Globus pallidus (tissue), 1 donor: Measurements from ENCODE around the gene RSBN1L.

Source experiments
- DNase-seq: peaks from one replicate; pipeline ENCODE4 v3.0.0-alpha.2; 2015; ENCODE audit warnings: low spot score

The RSBN1L gene

GRCh38 chr7:77806425-77806824, 110.2 kb downstream of the RSBN1L start:
- no peak for DNase-seq

DNA sequence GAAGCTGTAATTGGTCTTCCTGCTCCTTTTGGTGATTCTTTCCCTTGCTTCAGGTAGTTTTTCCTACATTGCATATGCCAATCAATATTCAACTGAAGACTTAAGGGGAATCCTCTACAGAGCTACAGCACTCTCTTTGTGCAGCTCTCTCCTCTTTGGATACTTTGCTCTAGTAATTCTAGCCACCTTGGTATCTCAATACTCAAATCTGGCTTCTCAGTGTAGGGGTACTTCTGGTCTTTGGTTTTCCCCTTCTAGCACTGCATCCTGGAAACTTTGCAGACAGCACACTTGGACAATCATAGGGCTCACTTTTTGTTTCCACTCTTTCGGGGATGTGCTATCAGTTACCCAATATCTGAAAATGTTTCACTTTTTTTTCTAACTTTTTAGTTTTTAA, 112.3 kb downstream of the RSBN1L start:
- DNase-seq = no peak

DNA sequence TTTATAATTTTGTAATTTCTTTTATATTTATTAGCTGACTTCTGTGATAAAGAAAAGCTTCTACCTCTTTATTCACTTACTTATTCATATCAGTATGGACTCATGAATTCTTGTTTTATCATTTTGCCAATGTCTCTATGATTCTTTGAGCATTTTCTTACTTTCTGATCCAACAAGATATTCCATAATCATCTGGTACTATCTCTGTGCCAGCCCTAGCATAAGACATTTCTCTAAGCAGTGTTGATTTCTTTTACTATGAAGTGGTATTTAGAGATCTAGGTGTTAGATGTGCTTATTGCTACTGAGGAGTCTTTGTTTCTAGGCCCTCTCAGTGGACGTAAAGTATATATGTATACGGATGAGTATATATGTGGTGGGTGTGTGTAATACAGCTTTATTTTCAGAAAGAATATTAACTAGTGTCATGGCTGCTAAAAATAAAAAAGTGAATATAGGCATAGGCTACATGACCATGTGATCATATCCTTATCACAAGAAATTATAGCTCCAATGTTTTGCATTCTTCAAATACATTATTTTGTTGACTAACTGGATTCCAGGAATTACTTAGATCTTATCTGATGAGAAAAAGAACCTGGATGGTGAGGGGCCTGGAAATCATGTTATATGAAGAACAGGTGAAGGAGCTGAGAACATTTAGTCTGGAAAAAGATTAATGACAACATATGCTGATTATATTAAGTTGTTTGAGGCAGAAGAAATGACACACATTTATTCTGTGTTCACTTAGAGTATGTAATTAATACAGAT, 115.4 kb downstream of the RSBN1L start:
- no peak for DNase-seq

DNA sequence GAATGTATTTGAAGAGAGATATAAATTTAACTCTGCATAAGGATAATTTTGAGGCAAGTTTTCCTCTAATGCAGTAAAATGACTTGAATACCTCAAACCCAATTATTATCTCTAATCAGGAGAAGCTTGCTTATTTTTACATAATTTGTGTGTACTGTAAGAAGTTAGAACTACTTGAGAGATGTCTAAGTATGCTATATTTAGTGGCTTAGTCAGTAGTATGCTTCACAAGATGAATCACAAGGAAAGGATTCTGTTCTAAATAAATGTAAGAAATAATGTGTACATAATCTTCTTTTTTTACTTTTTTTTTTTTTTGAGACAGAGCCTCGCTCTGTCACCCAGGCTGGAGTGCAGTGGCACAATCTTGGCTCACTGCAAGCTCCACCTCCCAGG, 116.0 kb downstream of the RSBN1L start:
- no peak for DNase-seq

DNA sequence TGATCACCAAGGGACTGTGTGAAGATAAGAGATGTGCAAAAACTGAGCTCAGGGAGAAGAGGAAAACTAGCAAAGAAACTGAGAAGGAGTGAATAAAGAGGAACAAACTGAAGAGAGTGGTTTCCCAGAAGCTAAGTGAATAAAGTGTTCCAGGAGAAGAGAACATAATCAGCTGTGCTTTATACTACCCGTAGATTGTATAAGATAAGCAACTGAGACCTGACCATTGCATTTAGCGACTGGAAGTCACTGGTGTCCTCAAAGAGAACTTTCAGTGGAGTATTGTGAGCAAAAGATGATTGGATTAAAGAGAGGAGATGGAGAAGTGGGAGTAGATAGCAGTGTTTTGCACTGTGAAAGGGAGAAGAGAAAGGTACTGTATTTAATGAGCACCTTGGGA, 116.9 kb downstream of the RSBN1L start:
- no peak for DNase-seq

DNA sequence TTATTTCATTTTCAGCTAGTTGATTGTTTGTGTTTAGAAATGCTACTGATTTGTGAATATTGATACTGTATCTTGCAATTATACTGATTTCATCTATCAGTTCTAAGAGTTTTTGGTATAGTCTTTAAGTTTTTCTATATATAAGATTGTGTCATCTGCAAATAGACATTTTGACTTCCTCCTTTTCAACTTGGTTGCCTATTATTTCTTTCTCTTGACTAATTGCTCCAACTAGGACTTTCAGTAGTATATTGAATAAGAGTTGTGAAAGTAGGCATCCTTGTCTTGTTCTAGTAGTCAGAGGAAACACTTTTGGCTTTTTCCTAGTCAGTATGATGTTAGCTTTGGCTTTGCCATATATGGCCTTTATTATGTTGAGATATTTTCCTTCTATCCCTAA, 122.8 kb downstream of the RSBN1L start:
- DNase-seq = no peak

GRCh38 chr7:77820967-77821366, 124.7 kb downstream of the RSBN1L start:
- DNase-seq = no peak

- DNase-seq = no peak
Measured at GRCh38 chr7:77822269-77822668, 126.0 kb downstream of the RSBN1L start.

DNA sequence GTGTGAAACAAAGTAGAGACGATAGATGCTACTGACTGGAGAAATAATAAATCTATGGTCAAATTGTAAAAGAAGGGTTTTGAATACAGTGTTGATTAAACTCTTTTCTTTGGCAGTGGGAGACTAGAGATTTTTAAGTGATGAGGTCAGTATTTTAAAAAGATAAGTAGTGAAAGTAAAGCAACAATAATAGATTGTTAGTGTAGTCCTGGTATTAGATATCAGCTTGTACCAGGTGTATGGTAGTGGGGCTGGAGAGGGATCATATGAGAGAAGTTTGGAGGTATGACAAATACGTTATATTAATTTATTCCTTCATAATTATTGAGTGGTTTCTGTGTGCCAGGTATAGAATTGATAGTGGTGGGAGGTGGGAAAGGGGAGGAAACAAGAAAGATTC, 127.5 kb downstream of the RSBN1L start:
- DNase-seq = no peak

GRCh38 chr7:77824636-77825035, 128.4 kb downstream of the RSBN1L start:
- no peak for DNase-seq

DNA sequence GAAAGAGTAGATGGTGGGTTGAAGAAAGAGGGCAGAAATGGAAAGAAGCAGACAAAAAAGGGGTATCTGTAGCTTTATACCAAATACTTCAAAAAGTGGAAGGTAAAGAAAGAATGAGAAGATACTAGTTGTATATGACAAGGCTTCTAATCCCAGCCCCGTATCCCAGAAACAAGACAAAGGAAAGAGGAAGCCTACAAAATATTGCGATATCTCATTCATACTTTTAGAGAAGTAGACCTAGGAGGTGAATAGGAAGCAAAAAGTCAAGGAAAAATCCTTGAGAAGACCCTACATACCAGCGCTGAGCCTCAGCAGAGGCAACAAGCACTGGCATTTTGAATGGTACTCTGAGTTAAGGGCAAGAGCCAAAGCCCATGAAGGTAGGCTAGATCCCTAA, 128.9 kb downstream of the RSBN1L start:
- DNase-seq = no peak

- no peak for DNase-seq
Measured at GRCh38 chr7:77826300-77826699, 130.0 kb downstream of the RSBN1L start.

GRCh38 chr7:77827999-77828398, 131.7 kb downstream of the RSBN1L start:
- DNase-seq = no peak

- no peak for DNase-seq
Measured at GRCh38 chr7:77830649-77831355, 134.5 kb downstream of the RSBN1L start.

DNA sequence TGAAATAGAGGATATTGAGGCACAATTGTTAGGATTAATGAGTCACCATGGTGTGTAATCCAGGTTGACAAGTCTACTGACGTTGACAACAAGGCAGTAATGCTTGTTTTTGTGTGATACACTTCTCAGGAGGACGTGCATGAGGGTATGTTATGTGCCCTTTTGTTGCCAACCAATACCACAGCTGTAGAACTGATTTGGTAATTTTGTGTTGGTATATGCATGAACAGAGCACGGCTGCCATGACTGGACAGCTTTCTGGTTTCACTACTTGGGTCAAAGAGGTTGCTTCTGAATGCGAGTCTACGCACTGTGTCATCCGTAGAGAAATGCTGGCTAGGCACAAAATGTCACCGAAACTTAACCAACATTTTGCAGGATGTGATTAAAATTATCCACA, 135.2 kb downstream of the RSBN1L start:
- DNase-seq = no peak

GRCh38 chr7:77831953-77832352, 135.7 kb downstream of the RSBN1L start:
- no peak for DNase-seq
